HL-60/S4 (cell line): ENCODE results near the gene TDRD9.
"Not testable (repeated sequence)": the region's sequence is repeated elsewhere in the genome, so short reads cannot be mapped to it uniquely, and the experiment has no call there.

Experiments used
- in situ Hi-C: fragments of 300-500 bp; cut with MboI; formaldehyde crosslinking; loops from 2 replicates; pipeline ENCODE4 v1.14.3; 2022; ENCODE audit warnings: low sequenced_read_pairs

TDRD9 gene

GRCh38 chr14:103920981-103921854 is 7.0 kb upstream of the TDRD9 start:
- in situ Hi-C loops: no loop called here

- in situ Hi-C loops: not testable (repeated sequence)
Observed at GRCh38 chr14:103921855-103922200, 6.4 kb upstream of the TDRD9 start.

- in situ Hi-C loops: no loop called here
Observed at GRCh38 chr14:103923863-103924262, 4.4 kb upstream of the TDRD9 start.

GRCh38 chr14:103925316-103925715 is 2.9 kb upstream of the TDRD9 start:
- in situ Hi-C loops: no loop called here

- in situ Hi-C loops: no loop called here
Observed at GRCh38 chr14:103927566-103927965, 690 bp upstream of the TDRD9 start.

GRCh38 chr14:103930051-103930604 is 1.9 kb downstream of the TDRD9 start:
- in situ Hi-C loops: no loop called here

- in situ Hi-C loops: no loop called here
Observed at GRCh38 chr14:103931422-103931821, 3.2 kb downstream of the TDRD9 start.

GRCh38 chr14:103932791-103933490 is 4.7 kb downstream of the TDRD9 start:
- in situ Hi-C loops: no loop called here

- in situ Hi-C loops: no loop called here
Observed at GRCh38 chr14:103935102-103935501, 6.8 kb downstream of the TDRD9 start.

GRCh38 chr14:103941462-103941861 is 13.2 kb downstream of the TDRD9 start:
- in situ Hi-C loops: no loop called here

GRCh38 chr14:103941973-103942736 is 13.9 kb downstream of the TDRD9 start, which contains the start of gene RD3L:
RD3L (minus strand) TSS chr14:103942529; CDS start chr14:103941695, 834 bp downstream.
- in situ Hi-C loops: no loop called here

GRCh38 chr14:103943673-103944072 is 15.4 kb downstream of the TDRD9 start:
- in situ Hi-C loops: no loop called here

GRCh38 chr14:103946975-103947374 is 18.7 kb downstream of the TDRD9 start:
- in situ Hi-C loops: no loop called here

- in situ Hi-C loops: no loop called here
Observed at GRCh38 chr14:103948442-103948841, 20.2 kb downstream of the TDRD9 start.

- in situ Hi-C loops: no loop called here
Observed at GRCh38 chr14:103949131-103949790, 21.0 kb downstream of the TDRD9 start.

GRCh38 chr14:103960457-103961055 is 32.3 kb downstream of the TDRD9 start:
- in situ Hi-C loops: no loop called here

- in situ Hi-C loops: no loop called here
Observed at GRCh38 chr14:103961928-103962578, 33.8 kb downstream of the TDRD9 start.

GRCh38 chr14:103966631-103967030 is 38.4 kb downstream of the TDRD9 start:
- in situ Hi-C loops: no loop called here

- in situ Hi-C loops: no loop called here
Observed at GRCh38 chr14:103969961-103970360, 41.7 kb downstream of the TDRD9 start.

GRCh38 chr14:103973354-103973753 is 45.1 kb downstream of the TDRD9 start:
- in situ Hi-C loops: no loop called here
